GM20000 (cell line): Measurements from ENCODE around the gene GNAS-AS1.

Experiments used
- DNase-seq: peaks from one replicate; pipeline ENCODE4 v3.0.0; 2012; ENCODE audit warnings: low spot score
- CTCF ChIP-seq: IDR thresholded peaks from 2 replicates; pipeline ENCODE4 v1.5.1; 2012; ENCODE audit warnings: mild to moderate bottlenecking, control low read depth; ENCODE audit errors: extremely low read depth, missing control alignments

The GNAS-AS1 gene

GRCh38 chr20:58850693-58851174 is at the start of gene GNAS-AS1:
Gene GNAS-AS1 (minus strand): TSS chr20:58850902.
- no peak for TF ChIP-seq CTCF
- peak; percentile 96 for DNase-seq

GRCh38 chr20:58900397-58900796 is 49.7 kb upstream of the GNAS-AS1 start:
- TF ChIP-seq CTCF, result no peak
- no peak for DNase-seq

GRCh38 chr20:58899512-58899911 is 48.8 kb upstream of the GNAS-AS1 start:
- TF ChIP-seq CTCF, result no peak

GRCh38 chr20:58898629-58899408 is 48.1 kb upstream of the GNAS-AS1 start:
- TF ChIP-seq CTCF, result no peak
- no peak for DNase-seq

More at GRCh38 chr20:58899512-58899911, 48.8 kb upstream of the GNAS-AS1 start:
- no peak for DNase-seq

- TF ChIP-seq CTCF, result no peak
- no peak for DNase-seq
These were observed 46.8 kb upstream of the GNAS-AS1 start for GRCh38 chr20:58897488-58897887.

- no peak for DNase-seq
- no peak for TF ChIP-seq CTCF
These were observed 46.1 kb upstream of the GNAS-AS1 start for GRCh38 chr20:58896820-58897219.

- TF ChIP-seq CTCF, result no peak
These were observed 44.9 kb upstream of the GNAS-AS1 start for GRCh38 chr20:58895448-58896180.

More at GRCh38 chr20:58895448-58896180, 44.9 kb upstream of the GNAS-AS1 start:
- DNase-seq, result no peak
